ENCODE data around the gene NAT14.

NAT14 gene
- total RNA-seq, result 2.0 to 7.0 (median 4.4) reads per million in 9 experiments

- Mint-ChIP-seq H3K4me3 (peak within 1 kb of the TSS; percentile 57 to 76), H3K36me3 (ENCODE audit: insufficient read depth) (peaks cover 44% of the 10 kb centered on the region), H3K4me1 (ENCODE audit: low read depth in 2 of 2) (peaks cover 7 to 12% of the 10 kb centered on the region in 2 donors), H3K27me3 (no peaks in the 10 kb centered on the region), H3K9me3 (no peaks in the 10 kb centered on the region), H3K27ac (peak within 1 kb of the TSS; percentile 81)
- DNase-seq (peak; percentile 60 to 67 (median 62)), ATAC-seq (replicated peaks) (peak; percentile 78)
Observed at GRCh38 chr19:55484593-55485438, at the start of gene NAT14. NAT14 (plus strand) TSS chr19:55485188; CDS start chr19:55485709, 521 bp downstream.

DNA sequence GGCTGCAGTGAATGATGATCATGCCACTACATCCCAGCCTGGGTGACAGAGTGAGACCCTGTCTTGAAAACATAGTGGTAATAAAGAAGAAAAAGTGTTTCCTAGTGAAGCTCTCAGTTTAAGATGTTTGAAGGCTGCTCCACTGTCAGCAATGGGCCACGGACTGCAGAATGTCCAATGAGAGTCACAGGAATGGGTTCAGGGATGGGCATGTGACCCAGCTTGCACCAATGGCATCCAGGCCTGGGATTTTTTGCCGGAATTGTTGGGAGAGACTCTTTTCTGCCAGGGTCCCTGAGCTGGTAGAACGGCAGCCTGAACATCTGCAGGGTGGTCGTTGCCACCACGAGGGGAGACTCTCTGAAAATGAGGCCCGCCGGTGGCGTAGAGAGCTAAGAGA is 48.1 kb upstream of the NAT14 start:
- no peak for ATAC-seq (replicated peaks)
- peaks cover 11 to 16% of the 10 kb centered on the region in 2 donors for H3K4me1 Mint-ChIP-seq (ENCODE audit: low read depth in 2 of 2)

GRCh38 chr19:55437410-55437809 is 47.6 kb upstream of the NAT14 start:
- no peak overlapping the region for H3K4me3 Mint-ChIP-seq
- DNase-seq (no peak), ATAC-seq (replicated peaks) (no peak)
- H3K9me3 Mint-ChIP-seq, result no peaks in the 10 kb centered on the region
- peaks cover 47 to 63% of the 10 kb centered on the region in 2 donors for H3K27me3 Mint-ChIP-seq
- peaks cover 11 to 16% of the 10 kb centered on the region in 2 donors for H3K4me1 Mint-ChIP-seq (ENCODE audit: low read depth in 2 of 2)
- peaks cover 3% of the 10 kb centered on the region for H3K36me3 Mint-ChIP-seq (ENCODE audit: insufficient read depth)
- no peak overlapping the region for H3K27ac Mint-ChIP-seq

More for the DNA sequence above, 48.1 kb upstream of the NAT14 start:
- Mint-ChIP-seq H3K27me3 (peaks cover 47 to 67% of the 10 kb centered on the region in 2 donors), H3K36me3 (ENCODE audit: insufficient read depth) (peaks cover 3% of the 10 kb centered on the region), H3K9me3 (no peaks in the 10 kb centered on the region), H3K4me3 (no peak overlapping the region), H3K27ac (no peak overlapping the region)
- no peak for DNase-seq

GRCh38 chr19:55439052-55439451 is 45.9 kb upstream of the NAT14 start:
- H3K36me3 Mint-ChIP-seq (ENCODE audit: insufficient read depth), result peaks cover 3% of the 10 kb centered on the region
- peaks cover 15 to 16% of the 10 kb centered on the region in 2 donors for H3K4me1 Mint-ChIP-seq (ENCODE audit: low read depth in 2 of 2)
- H3K27me3 Mint-ChIP-seq, result peaks cover 62 to 74% of the 10 kb centered on the region in 2 donors
- H3K9me3 Mint-ChIP-seq, result no peaks in the 10 kb centered on the region
- H3K27ac Mint-ChIP-seq, result no peak overlapping the region
- ATAC-seq (replicated peaks), result no peak
- no peak for DNase-seq
- H3K4me3 Mint-ChIP-seq, result no peak overlapping the region

DNA sequence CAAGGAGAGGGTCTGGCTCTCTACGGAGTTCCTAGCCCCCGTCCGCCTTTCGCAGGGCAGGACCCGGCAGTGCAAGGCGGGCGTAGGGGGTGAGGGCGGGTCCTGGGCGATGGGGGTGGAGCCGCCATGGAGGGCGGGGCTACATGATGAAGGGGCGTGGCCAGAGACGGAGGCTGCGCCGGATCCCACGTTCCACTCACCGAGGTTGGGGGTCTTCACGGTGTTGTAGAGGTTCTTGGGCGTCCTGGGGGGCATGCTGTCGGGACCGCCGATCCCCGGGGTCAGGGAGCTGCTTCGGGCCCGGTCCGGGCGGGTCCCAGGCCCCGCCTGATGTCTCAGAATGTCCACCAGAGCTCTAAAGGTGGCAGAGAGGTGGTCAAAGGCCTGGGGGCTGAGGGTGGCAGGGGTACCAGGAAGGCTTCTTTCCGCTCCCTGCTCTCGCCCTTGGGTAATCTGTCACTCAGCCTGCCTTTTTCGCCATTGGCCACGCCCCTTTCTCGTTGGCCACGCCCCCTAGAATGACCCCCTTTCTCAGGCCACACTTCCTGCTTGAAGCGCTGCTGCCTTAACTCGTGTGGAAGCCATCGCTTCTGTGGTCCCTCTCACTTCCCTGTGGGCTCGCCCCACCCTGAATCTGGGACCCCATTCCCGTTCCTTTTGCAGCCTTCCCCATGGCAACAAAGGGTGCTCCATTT is 44.4 kb upstream of the NAT14 start:
- Mint-ChIP-seq H3K4me3 (peak overlapping the region in 1 of 2 donors; percentile 13), H3K9me3 (no peaks in the 10 kb centered on the region), H3K27me3 (peaks cover 77 to 87% of the 10 kb centered on the region in 2 donors), H3K4me1 (ENCODE audit: low read depth in 2 of 2) (peaks cover 15 to 16% of the 10 kb centered on the region in 2 donors), H3K36me3 (ENCODE audit: insufficient read depth) (peaks cover 3% of the 10 kb centered on the region), H3K27ac (no peak overlapping the region)
- DNase-seq, result no peak
- peak; percentile 38 for ATAC-seq (replicated peaks)

- no peak overlapping the region for H3K27ac Mint-ChIP-seq
- DNase-seq (no peak), ATAC-seq (replicated peaks) (no peak)
- H3K9me3 Mint-ChIP-seq, result no peaks in the 10 kb centered on the region
- peaks cover 15 to 16% of the 10 kb centered on the region in 2 donors for H3K4me1 Mint-ChIP-seq (ENCODE audit: low read depth in 2 of 2)
- peak overlapping the region; percentile 16 to 36 for H3K4me3 Mint-ChIP-seq
- H3K27me3 Mint-ChIP-seq, result peaks cover 83 to 86% of the 10 kb centered on the region in 2 donors
- H3K36me3 Mint-ChIP-seq (ENCODE audit: insufficient read depth), result peaks cover 3% of the 10 kb centered on the region
Observed at GRCh38 chr19:55441319-55441691, 43.7 kb upstream of the NAT14 start.

GRCh38 chr19:55441692-55442321 is 43.2 kb upstream of the NAT14 start:
- DNase-seq (no peak), ATAC-seq (replicated peaks) (no peak)
- H3K27me3 Mint-ChIP-seq, result peaks cover 78 to 81% of the 10 kb centered on the region in 2 donors
- no peaks in the 10 kb centered on the region for H3K9me3 Mint-ChIP-seq
- peak overlapping the region; percentile 16 to 36 for H3K4me3 Mint-ChIP-seq
- H3K4me1 Mint-ChIP-seq (ENCODE audit: low read depth in 2 of 2), result peaks cover 15 to 16% of the 10 kb centered on the region in 2 donors
- H3K27ac Mint-ChIP-seq, result no peak overlapping the region
- peaks cover 3% of the 10 kb centered on the region for H3K36me3 Mint-ChIP-seq (ENCODE audit: insufficient read depth)

DNA sequence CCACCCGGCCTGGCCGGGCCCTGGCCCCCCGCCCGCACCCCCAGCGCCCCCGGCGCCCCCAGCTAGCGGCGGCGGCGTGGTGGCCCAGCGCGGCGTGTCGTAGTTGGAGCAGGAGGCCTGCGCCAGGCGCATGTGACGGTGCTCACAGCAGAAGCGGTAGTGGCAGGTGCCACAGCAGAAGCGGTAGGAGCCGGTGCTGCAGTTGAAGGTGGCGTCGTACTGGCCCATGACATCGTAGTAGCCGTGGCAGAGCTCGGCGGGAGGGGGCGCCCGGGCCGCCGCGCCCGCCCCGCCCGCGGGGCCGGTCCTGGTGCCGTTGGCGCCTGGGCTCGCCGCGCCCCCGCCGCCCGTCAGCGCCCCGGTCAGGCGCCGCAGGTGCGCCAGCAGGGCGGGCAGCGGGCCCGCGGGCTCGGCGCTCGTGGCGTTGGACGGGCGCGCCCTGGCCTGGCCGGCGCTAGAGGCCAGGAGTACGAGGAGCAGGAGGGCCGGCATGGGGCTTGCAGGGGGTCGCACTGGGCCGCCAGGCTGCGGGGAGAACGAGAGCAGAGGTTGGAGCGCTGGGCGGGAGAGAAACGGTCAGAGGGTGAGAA is 42.5 kb upstream of the NAT14 start:
- DNase-seq (no peak), ATAC-seq (replicated peaks) (peak; percentile 65)
- H3K4me3 Mint-ChIP-seq, result no peak overlapping the region
- peaks cover 10 to 15% of the 10 kb centered on the region in 2 donors for H3K4me1 Mint-ChIP-seq (ENCODE audit: low read depth in 2 of 2)
- peaks cover 3% of the 10 kb centered on the region for H3K36me3 Mint-ChIP-seq (ENCODE audit: insufficient read depth)
- no peak overlapping the region for H3K27ac Mint-ChIP-seq
- H3K9me3 Mint-ChIP-seq, result no peaks in the 10 kb centered on the region
- H3K27me3 Mint-ChIP-seq, result peaks cover 72 to 74% of the 10 kb centered on the region in 2 donors

DNA sequence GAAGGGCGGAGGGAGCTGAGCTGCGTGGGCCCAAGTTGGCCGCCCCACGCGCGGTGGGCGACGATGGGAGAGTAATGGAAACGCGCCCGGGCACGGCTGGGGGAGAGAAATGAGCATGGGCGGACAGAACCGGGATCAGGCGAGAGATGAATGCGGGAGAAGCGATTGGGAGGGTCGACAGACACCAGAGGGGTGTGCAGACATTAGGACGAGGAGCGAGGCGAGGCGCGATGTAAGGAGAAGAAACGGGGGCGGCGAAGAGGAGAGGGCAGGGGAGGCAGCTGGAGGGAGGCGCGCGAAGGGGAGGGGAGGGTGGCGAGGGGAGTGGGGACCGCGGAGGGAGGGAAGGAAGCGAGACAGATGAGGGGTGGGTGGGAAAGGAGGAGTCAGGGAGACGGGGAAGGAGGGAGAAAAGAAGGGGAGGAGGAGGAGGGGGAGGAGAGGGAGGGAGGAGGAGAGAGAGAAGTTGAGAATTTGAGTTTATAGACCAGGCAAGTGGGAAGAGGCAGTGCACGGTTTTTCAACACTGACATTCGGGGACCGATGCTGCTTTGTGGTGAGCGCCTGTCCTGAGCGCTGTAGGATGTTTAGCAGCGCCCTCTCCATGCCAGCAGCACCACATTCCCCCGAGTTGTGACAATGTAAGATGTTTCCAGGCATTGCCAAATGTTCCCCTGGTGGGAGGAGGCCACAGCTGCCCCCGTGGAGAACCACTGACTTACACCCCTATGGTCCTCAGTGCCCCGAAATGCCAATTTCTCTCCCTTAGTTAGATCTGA is 41.8 kb upstream of the NAT14 start, which contains the start of gene SHISA7:
Gene SHISA7, minus strand, starts transcription at position 256 of the 779 bp plus-strand sequence. CDS start 437 bp downstream, outside the sequence.
- Mint-ChIP-seq H3K36me3 (ENCODE audit: insufficient read depth) (peaks cover 3% of the 10 kb centered on the region), H3K4me1 (ENCODE audit: low read depth in 2 of 2) (peaks cover 10 to 15% of the 10 kb centered on the region in 2 donors), H3K27ac (no peak within 1 kb of the TSS), H3K27me3 (peaks cover 66 to 68% of the 10 kb centered on the region in 2 donors), H3K9me3 (no peaks in the 10 kb centered on the region), H3K4me3 (peak within 1 kb of the TSS; percentile 5 to 20)
- DNase-seq (no peak), ATAC-seq (replicated peaks) (no peak)

- peaks cover 10 to 15% of the 10 kb centered on the region in 2 donors for H3K4me1 Mint-ChIP-seq (ENCODE audit: low read depth in 2 of 2)
- H3K27ac Mint-ChIP-seq, result no peak overlapping the region
- peaks cover 59 to 61% of the 10 kb centered on the region in 2 donors for H3K27me3 Mint-ChIP-seq
- ATAC-seq (replicated peaks) (no peak), DNase-seq (no peak)
- no peaks in the 10 kb centered on the region for H3K9me3 Mint-ChIP-seq
- peaks cover under 1% of the 10 kb centered on the region for H3K36me3 Mint-ChIP-seq (ENCODE audit: insufficient read depth)
- peak overlapping the region in 1 of 2 donors; percentile 2 for H3K4me3 Mint-ChIP-seq
Observed at GRCh38 chr19:55443824-55444480, 41.0 kb upstream of the NAT14 start.

DNA sequence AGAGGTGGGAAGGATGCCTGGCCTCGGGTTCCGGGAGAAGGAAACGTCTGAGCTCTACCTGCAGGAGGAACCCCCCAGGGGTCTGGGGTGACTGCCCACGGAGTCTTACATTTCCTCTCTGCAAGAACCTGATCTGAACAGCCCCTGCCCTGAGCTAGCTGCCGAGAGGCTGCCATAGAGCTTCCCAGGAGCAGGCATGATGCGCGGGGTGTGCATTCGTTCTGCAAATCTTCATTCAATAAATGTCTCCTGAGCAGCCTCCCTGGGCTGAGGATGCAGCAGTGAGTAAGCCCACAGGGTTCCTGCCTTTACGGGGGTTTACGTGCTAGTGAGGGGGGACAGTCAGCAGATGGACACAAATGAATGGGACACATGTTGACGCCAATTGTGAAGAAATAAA is 40.3 kb upstream of the NAT14 start:
- Mint-ChIP-seq H3K4me1 (ENCODE audit: low read depth in 2 of 2) (peaks cover 10 to 15% of the 10 kb centered on the region in 2 donors), H3K36me3 (ENCODE audit: insufficient read depth) (no peaks in the 10 kb centered on the region), H3K4me3 (no peak overlapping the region), H3K27ac (no peak overlapping the region), H3K9me3 (no peaks in the 10 kb centered on the region), H3K27me3 (peaks cover 52 to 54% of the 10 kb centered on the region in 2 donors)
- ATAC-seq (replicated peaks) (no peak), DNase-seq (no peak)

DNA sequence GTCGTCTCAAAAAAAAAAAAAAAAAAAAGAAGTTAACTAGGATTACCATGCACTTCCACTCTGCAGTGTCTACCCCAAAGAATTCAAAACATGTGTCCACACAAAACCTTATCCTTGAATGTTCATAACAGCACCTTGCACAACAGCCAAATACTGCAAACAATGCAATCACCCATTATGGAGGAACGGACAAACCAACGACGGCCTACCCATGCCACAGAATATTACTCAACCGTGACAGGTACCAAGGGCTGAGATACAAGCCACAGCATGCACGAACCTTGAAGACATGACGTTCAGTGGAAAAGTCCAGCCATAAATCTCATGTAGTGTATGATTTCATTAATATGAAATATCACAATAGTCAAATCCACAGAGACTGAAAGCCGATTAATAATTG is 38.9 kb upstream of the NAT14 start:
- H3K9me3 Mint-ChIP-seq, result no peaks in the 10 kb centered on the region
- H3K4me1 Mint-ChIP-seq (ENCODE audit: low read depth in 2 of 2), result peaks cover 12% of the 10 kb centered on the region in 2 donors
- no peak overlapping the region for H3K27ac Mint-ChIP-seq
- peaks cover 38 to 52% of the 10 kb centered on the region in 2 donors for H3K27me3 Mint-ChIP-seq
- DNase-seq, result no peak
- no peaks in the 10 kb centered on the region for H3K36me3 Mint-ChIP-seq (ENCODE audit: insufficient read depth)
- ATAC-seq (replicated peaks), result no peak
- H3K4me3 Mint-ChIP-seq, result no peak overlapping the region

Data from effector memory CD8-positive, alpha-beta T cell (primary cell).